Medulla oblongata (tissue), 1 donor: Measurements from ENCODE around the gene LHPP.

Experiments
- DNase-seq: peaks from one replicate; pipeline ENCODE4 v3.0.0-alpha.2; 2015; ENCODE audit errors: extremely low spot score

The LHPP gene

DNA sequence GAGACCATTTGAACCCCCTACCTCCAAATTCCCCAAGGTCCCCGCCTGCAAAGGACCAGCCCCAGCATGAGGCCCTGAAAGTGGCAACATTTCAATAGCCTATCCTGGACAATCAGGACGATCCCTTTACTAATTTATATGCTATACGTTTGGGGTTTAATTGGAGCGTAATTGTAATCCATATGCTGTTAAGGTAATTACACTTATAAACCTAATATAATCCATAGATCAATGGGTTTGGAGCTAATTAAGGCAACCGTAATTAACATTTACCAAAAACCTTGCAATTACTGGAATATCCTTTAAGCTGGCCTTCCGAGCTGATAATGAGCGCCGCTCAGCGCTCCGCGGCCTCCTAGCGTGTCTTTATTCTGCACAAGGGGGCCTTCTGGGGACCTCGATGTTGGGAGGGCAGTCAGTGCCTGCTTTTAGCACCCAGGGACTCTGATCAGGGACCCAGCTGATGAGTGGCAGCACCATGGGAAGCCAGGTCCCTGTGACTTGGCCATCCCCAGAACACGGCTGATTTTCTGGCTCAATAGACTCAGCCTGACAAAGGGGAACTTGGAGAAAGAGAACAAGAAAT lies 91.2 kb downstream of the LHPP start:
- no peak for DNase-seq

- DNase-seq, result no peak
Observed at GRCh38 chr10:124554085-124554858, 92.6 kb downstream of the LHPP start.

DNA sequence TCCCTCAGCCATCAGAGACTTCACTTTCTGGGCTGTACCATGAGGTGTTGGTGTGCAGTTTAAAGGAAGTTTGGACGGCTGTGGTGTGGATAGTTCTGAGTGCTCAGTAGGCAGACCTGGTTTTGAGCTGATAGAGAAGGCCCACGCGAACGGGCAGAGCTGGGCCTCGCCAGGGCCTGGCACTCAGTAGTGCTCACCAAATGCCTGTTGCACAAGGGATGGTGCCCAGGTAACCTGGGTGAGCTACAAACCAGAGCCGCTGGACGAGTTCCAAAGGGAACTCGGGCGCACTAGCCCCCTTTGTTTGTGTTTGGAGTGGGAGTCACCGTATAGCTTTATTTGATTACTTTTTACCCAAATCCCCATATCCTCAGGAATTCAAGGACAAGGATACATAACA lies 95.5 kb downstream of the LHPP start:
- DNase-seq, result no peak

GRCh38 chr10:124557648-124558338 lies 96.2 kb downstream of the LHPP start:
- DNase-seq, result peak; percentile 80

- DNase-seq, result no peak
Observed at GRCh38 chr10:124558339-124559321, 97.0 kb downstream of the LHPP start.

GRCh38 chr10:124559372-124560132 lies 97.9 kb downstream of the LHPP start:
- no peak for DNase-seq

DNA sequence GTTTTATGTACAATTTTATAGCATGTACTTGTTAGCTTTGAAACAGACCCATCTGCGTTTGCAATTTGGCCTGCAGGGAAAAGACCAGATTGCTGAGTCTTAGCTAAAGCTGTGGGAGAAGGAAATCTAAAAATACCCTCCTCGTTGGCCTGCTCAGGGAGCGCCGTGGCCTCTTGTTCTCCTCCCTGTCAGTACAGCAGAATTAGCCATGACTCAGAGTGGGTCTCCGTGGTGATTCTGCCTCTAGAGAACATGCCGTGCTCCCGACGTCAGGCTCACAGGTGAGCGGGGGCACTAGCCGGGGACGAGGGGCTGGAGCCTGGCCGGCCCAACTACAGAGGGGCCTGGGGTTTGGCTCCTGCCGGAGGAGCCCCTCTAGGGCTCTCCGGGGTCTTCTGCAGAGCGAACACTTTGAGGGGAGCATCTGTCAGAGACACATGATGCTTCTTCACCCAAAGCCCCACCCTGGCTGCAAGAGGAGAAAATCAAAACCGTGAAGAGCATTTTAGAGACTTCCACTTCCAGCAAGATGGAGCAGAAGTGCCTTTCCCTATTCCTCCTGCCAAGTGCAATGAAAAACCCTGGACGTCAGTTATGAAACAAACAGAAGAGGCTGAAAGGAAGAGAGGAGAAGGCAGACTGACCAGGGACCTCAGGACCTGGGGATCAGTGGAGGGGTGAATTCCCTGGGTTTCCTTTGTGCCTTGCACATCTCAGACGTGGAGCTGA lies 98.9 kb downstream of the LHPP start:
- DNase-seq, result peak; percentile 33

DNA sequence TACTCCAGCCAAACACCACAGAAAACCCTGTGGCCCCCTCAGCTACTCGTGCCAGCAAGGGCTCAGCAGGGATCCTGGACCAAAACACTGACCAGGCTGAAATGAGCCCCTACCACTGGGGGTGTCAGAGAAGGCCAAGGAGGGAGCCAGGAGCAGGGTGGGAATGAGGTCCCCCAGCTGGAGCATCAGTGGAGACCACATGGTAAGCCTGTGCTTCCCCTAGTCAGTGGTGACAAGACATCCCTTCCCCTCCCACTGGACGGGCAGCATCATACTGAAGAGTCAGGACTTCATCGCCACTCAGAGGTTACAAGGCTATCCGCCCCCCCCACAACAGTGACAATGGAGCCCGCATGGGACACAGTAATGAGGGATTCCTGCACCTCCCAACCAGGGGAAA lies 99.6 kb downstream of the LHPP start:
- no peak for DNase-seq

- no peak for DNase-seq
Observed at GRCh38 chr10:124562425-124563060, 100.9 kb downstream of the LHPP start.

- no peak for DNase-seq
Observed at GRCh38 chr10:124563320-124564040, 101.9 kb downstream of the LHPP start.

DNA sequence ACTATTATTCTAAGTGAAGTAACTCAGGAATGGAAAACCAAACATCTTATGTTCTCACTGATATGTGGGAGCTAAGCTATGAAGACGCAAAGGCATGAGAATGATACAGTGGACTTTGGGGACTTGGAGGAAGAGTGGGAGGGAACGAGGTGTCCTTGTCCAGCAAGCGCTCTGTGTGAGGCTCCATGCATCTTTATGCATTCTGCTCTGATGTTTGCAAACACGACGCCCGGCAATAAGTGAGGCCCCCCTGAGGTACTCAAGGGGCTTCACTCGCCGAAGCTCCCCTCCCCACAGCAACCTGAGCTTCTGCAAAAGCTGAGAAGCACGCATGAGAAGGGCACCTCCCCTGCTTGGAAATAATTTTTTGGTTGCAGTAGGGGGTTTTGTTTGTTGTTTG lies 103.3 kb downstream of the LHPP start:
- no peak for DNase-seq

GRCh38 chr10:124565565-124566221 lies 104.1 kb downstream of the LHPP start:
- no peak for DNase-seq

- DNase-seq, result no peak
Observed at GRCh38 chr10:124566222-124566888, 104.7 kb downstream of the LHPP start.

DNA sequence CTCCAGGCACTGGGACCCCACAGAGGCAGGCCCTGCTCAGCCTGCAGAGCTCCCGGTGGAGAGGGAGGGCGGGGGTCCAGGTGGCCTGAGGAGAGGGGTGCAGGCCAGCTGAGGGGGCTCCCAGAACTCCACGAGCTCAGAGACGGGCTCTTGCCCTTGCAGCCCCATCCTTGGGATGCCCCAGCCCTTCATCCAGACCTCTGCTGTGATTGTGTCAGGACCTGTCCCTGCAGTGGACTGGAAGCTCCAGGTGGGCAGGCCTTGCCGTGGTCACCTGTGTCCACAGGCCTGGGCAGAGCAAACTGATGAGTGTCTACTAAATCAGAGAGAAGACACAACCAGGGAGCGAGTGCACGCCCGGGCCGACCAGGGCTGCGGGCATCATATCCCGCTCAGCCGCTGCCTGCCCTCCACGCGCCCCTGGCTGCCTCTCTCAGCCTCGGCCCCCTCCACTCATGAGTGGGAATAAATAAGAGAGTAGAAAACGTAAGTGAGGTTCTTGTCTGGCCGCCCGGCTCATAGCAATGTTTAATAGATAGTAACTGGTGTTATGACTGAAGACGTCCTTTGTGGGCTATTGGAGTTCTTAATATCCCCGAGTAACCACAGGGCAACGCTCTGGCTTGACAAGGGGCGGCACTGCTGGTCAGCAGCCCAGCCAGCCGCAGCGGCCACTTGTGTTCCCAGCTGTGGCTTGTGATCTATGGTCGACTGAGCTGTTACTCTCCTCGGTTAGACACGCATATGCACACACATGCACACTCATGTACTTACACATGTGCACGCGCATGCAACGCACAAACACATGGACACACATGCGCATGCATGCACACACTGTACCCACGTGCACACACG lies 105.6 kb downstream of the LHPP start:
- DNase-seq, result peak; percentile 50

DNA sequence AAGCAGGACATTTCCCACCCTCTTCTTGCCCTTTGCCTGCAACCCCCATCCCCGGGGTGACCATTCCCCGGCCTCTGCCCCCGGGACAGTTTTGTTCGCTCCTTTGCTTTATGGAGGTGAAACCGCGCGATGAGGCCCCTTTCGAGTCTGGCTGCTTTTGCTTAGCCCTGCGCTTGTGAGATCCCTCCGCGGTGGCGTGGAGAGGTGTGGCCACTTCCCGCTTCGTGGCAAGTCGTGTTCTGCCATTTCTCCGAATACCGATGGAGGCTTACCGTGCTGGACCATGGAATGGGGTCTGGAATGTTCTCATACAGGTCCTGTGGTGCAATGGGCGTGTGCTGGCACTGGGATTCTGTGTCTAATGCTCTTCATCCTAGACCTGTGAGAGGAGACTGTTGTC lies 106.7 kb downstream of the LHPP start:
- DNase-seq, result no peak

DNA sequence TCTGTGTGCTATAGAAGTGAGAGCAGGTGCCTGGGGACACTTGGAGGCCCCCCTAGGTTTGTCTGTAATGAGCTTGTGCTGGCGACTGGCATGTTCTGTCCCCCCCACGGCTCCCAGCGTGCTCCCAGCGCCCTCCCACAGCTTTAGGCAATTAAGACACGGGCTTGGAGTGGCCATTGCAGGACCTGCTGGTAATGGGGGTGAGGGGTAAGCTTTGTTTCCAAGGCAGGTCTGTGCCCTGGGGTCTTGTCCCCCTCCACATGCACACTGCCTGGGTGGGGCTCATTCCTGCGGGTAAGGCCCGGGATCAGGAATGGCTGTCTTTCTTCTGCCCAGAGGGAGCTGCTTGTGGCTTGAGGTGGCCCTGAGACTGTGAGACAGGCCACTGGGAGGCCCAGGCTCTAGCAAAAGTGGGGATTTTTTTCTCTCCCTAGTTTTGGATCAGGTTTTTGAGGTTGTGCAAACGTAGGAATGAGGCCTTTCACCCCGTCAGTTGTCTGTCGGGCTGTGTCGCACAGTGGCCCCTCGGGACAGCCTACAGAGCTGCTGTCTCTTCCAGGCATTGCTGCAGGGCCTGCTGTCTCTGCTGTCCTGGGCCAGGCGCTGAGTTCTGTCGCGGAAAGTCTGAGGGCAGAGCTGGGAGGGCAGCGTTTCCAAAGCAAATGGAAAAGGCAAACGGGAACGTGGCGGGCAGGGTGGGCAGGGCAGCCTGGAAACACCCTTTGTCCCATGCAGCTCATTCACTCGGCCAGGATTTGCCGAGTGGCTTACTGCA lies 107.4 kb downstream of the LHPP start:
- DNase-seq, result no peak
